ENCODE measurements around the gene KRTAP6-3.

Gene KRTAP6-3

GRCh38 chr21:30592140-30592539 is at the start of gene KRTAP6-3:
Gene KRTAP6-3 (plus strand): TSS chr21:30592440. CDS start chr21:30592446, 6 bp downstream.
- no peak for DNase-seq (ENCODE audit: low read depth in 2 of 2)

GRCh38 chr21:30552782-30553181 is 39.5 kb upstream of the KRTAP6-3 start:
- no peak for DNase-seq (ENCODE audit: low read depth in 2 of 2)

GRCh38 chr21:30555095-30555494 is 37.1 kb upstream of the KRTAP6-3 start:
- no peak for DNase-seq (ENCODE audit: low read depth in 2 of 2)

GRCh38 chr21:30561264-30561895 is 30.9 kb upstream of the KRTAP6-3 start, which contains the start of gene KRTAP19-7:
Gene KRTAP19-7 (minus strand): TSS chr21:30561314. CDS start chr21:30561289, 25 bp downstream.
- DNase-seq (ENCODE audit: low read depth in 2 of 2), result no peak

- DNase-seq (ENCODE audit: low read depth in 2 of 2), result no peak
These were observed 30.3 kb upstream of the KRTAP6-3 start for GRCh38 chr21:30561957-30562356.

- DNase-seq (ENCODE audit: low read depth in 2 of 2), result no peak
These were observed 29.2 kb upstream of the KRTAP6-3 start for GRCh38 chr21:30563072-30563471.

GRCh38 chr21:30563630-30564029 is 28.6 kb upstream of the KRTAP6-3 start:
- DNase-seq (ENCODE audit: low read depth in 2 of 2), result no peak

GRCh38 chr21:30567617-30568016 is 24.6 kb upstream of the KRTAP6-3 start:
- DNase-seq (ENCODE audit: low read depth in 2 of 2), result no peak

- no peak for DNase-seq (ENCODE audit: low read depth in 2 of 2)
These were observed 14.5 kb upstream of the KRTAP6-3 start for GRCh38 chr21:30577766-30578165.

- DNase-seq (ENCODE audit: low read depth in 2 of 2), result no peak
These were observed 12.9 kb upstream of the KRTAP6-3 start for GRCh38 chr21:30579346-30579745.

- no peak for DNase-seq (ENCODE audit: low read depth in 2 of 2)
These were observed 12.1 kb upstream of the KRTAP6-3 start for GRCh38 chr21:30580132-30580531.

GRCh38 chr21:30582870-30583269 is 9.4 kb upstream of the KRTAP6-3 start:
- DNase-seq (ENCODE audit: low read depth in 2 of 2), result no peak

GRCh38 chr21:30590297-30590696 is 1.9 kb upstream of the KRTAP6-3 start, which contains the start of gene KRTAP22-2:
Gene KRTAP22-2 (minus strand): TSS chr21:30590397.
- DNase-seq (ENCODE audit: low read depth in 2 of 2), result no peak

- no peak for DNase-seq (ENCODE audit: low read depth in 2 of 2)
These were observed 6.6 kb downstream of the KRTAP6-3 start, which contains the start of gene KRTAP6-2 for GRCh38 chr21:30598802-30599201. Gene KRTAP6-2 (minus strand): TSS chr21:30598902. CDS start chr21:30598874, 28 bp downstream.

GRCh38 chr21:30600787-30601186 is 8.5 kb downstream of the KRTAP6-3 start, which contains the start of gene KRTAP22-1:
Gene KRTAP22-1 (plus strand): TSS chr21:30601087.
- DNase-seq (ENCODE audit: low read depth in 2 of 2), result no peak

GRCh38 chr21:30605968-30606367 is 13.7 kb downstream of the KRTAP6-3 start:
- DNase-seq (ENCODE audit: low read depth in 2 of 2), result no peak

GRCh38 chr21:30612132-30612531 is 19.9 kb downstream of the KRTAP6-3 start:
- no peak for DNase-seq (ENCODE audit: low read depth in 2 of 2)

- DNase-seq (ENCODE audit: low read depth in 2 of 2), result no peak
These were observed 21.6 kb downstream of the KRTAP6-3 start, which contains the start of gene KRTAP6-1 for GRCh38 chr21:30613836-30614235. Gene KRTAP6-1 (minus strand): TSS chr21:30613930. CDS start chr21:30613904, 26 bp downstream.

GRCh38 chr21:30615199-30615598 is 23.0 kb downstream of the KRTAP6-3 start:
- no peak for DNase-seq (ENCODE audit: low read depth in 2 of 2)

- DNase-seq (ENCODE audit: low read depth in 2 of 2), result no peak
These were observed 23.9 kb downstream of the KRTAP6-3 start, which contains the start of gene KRTAP20-1 for GRCh38 chr21:30616125-30616524. Gene KRTAP20-1 (plus strand): TSS chr21:30616425. CDS start chr21:30616455, 30 bp downstream.

- DNase-seq (ENCODE audit: low read depth in 2 of 2), result no peak
These were observed 27.8 kb downstream of the KRTAP6-3 start for GRCh38 chr21:30620080-30620479.

GRCh38 chr21:30620522-30620921 is 28.3 kb downstream of the KRTAP6-3 start, which contains the start of gene KRTAP20-4:
Gene KRTAP20-4 (plus strand): TSS chr21:30620627.
- no peak for DNase-seq (ENCODE audit: low read depth in 2 of 2)

GRCh38 chr21:30623362-30623761 is 31.1 kb downstream of the KRTAP6-3 start:
- no peak for DNase-seq (ENCODE audit: low read depth in 2 of 2)

Data from stimulated activated CD4-positive, alpha-beta T cell treated with anti-CD3 and anti-CD28 coated beads, Interleukin-1b, Interleukin-23, amount 100 ng/mL, for 1 hour (primary cell).